GM12878 (cell line): Measurements from ENCODE around the gene AKT1. TPM values are rescaled to one million over a fixed set of nuclear protein-coding genes. Genes with fewer than 3 reads are reported as not detected.

Experiments
- CHD1 ChIP-seq: IDR thresholded peaks from 2 replicates; pipeline ENCODE4 v1.6.1; 2012; ENCODE audit warnings: low read depth, low read length, improper control_type of control experiment
- EP300 ChIP-seq, 2 experiments: fragments of 150-350 bp in 1 of 2; IDR thresholded peaks; 2 replicates each; pipeline ENCODE4 v1.6.1; 2011 to 2012; ENCODE audit warnings: low read depth in 2 of 2, low read length in 2 of 2, borderline replicate concordance in 1 of 2, improper control_type of control experiment in 1 of 2, inconsistent platforms in 1 of 2; ENCODE audit not compliant: control insufficient read depth in 1 of 2
- EZH2 ChIP-seq: IDR thresholded peaks from 2 replicates; pipeline ENCODE4 v1.6.1; 2012; ENCODE audit warnings: low read depth, mild to moderate bottlenecking, control low read depth, inconsistent platforms, low read length, borderline replicate concordance; ENCODE audit not compliant: control insufficient read depth
- HDAC6 ChIP-seq: fragments of 200-600 bp; sonication (generic); IDR thresholded peaks from one replicate; pipeline ENCODE4 v1.8.0; 2017; ENCODE audit warnings: antibody characterized with exemption; ENCODE audit not compliant: unreplicated experiment
- IKZF1 ChIP-seq: fragments of 450-650 bp; conservative IDR thresholded peaks from 2 replicates; pipeline ENCODE4 v1.6.1; 2017; ENCODE audit warnings: antibody characterized with exemption, mild to moderate bottlenecking
- MYB ChIP-seq: fragments of 150-350 bp; IDR thresholded peaks from 2 replicates; pipeline ENCODE4 v1.6.1; 2014; ENCODE audit warnings: mild to moderate bottlenecking, low read depth, low read length, borderline replicate concordance
- NFYA ChIP-seq: IDR thresholded peaks from 2 replicates; pipeline ENCODE4 v1.6.1; 2011; ENCODE audit warnings: low read depth, mild to moderate bottlenecking, low read length, improper control_type of control experiment, borderline replicate concordance
- NFYB ChIP-seq: IDR thresholded peaks from 2 replicates; pipeline ENCODE4 v1.6.1; 2011; ENCODE audit warnings: low read depth, mild to moderate bottlenecking, low read length, improper control_type of control experiment, moderate library complexity; ENCODE audit not compliant: insufficient read depth
- NR2C2 ChIP-seq: IDR thresholded peaks from 2 replicates; pipeline ENCODE4 v1.6.1; 2011; ENCODE audit warnings: borderline replicate concordance, low read depth; ENCODE audit not compliant: control insufficient read depth, insufficient read length
- PML ChIP-seq: IDR thresholded peaks from 2 replicates; pipeline ENCODE4 v1.6.1; 2012; ENCODE audit warnings: low read length, inconsistent platforms
- POLR2A ChIP-seq: IDR thresholded peaks from 2 replicates; pipeline ENCODE4 v1.6.1; 2011; ENCODE audit warnings: low read depth, mild to moderate bottlenecking, low read length
- POU2F2 ChIP-seq: IDR thresholded peaks from 3 replicates; pipeline ENCODE4 v1.6.1; 2011; ENCODE audit warnings: low read depth, mild to moderate bottlenecking, low read length, borderline replicate concordance
- RB1 ChIP-seq: fragments of 450-650 bp; formaldehyde crosslinking; IDR thresholded peaks from 2 replicates; pipeline ENCODE4 v1.6.1; 2017; ENCODE audit warnings: mild to moderate bottlenecking, borderline replicate concordance
- RFX5 ChIP-seq: IDR thresholded peaks from 2 replicates; pipeline ENCODE4 v1.6.1; 2011; ENCODE audit warnings: low read depth, low read length, improper control_type of control experiment
- RUNX3 ChIP-seq: IDR thresholded peaks from 2 replicates; pipeline ENCODE4 v1.6.1; 2012; ENCODE audit warnings: low read length, inconsistent platforms
- SMAD5 ChIP-seq: IDR thresholded peaks from 2 replicates; pipeline ENCODE4 v1.6.1; 2016; ENCODE audit warnings: antibody characterized with exemption, low read depth
- TCF12 ChIP-seq: IDR thresholded peaks from 2 replicates; pipeline ENCODE4 v1.6.1; 2011; ENCODE audit warnings: low read depth, mild to moderate bottlenecking, low read length
- TCF3 ChIP-seq: IDR thresholded peaks from 2 replicates; pipeline ENCODE4 v1.6.1; 2012; ENCODE audit warnings: low read depth, mild to moderate bottlenecking, low read length, borderline replicate concordance; ENCODE audit not compliant: insufficient read depth
- ZBED1 ChIP-seq: IDR thresholded peaks from 2 replicates; pipeline ENCODE4 v1.6.1; 2016; ENCODE audit warnings: borderline replicate concordance
- ZNF207 ChIP-seq: fragments of 450-650 bp; IDR thresholded peaks from 2 replicates; pipeline ENCODE4 v1.6.1; 2014; ENCODE audit warnings: antibody characterized with exemption, mild to moderate bottlenecking, borderline replicate concordance
- ZNF274 ChIP-seq: IDR thresholded peaks from one replicate; pipeline ENCODE4 v1.8.0; 2011; ENCODE audit not compliant: insufficient read length, insufficient read depth
- polyA plus RNA-seq, 11 experiments: library from polyadenylated mRNA; depleted of rRNA in 4 of 11; unstranded in 6 of 11; stranded (reverse) in 5 of 11; fragments of >200 nt; fragmentation: Nextera tagmentation in 4 of 11; fragmentation: Illumina TruSeq in 1 of 11; extraction: Ambion mirVana in 4 of 11; extraction: Trizol in 1 of 11; gene quantifications; 1 replicate in 1 of 11; 2 replicates in 10 of 11; pipeline versions ENCODE4 v1.2.1 to v1.2.3, GENCODE V29; 2011 to 2016; ENCODE audit warnings: inconsistent platforms in 2 of 11, missing spikeins in 2 of 11, low read depth in 1 of 11
- total RNA-seq, 4 experiments: library from RNA; depleted of rRNA in 3 of 4; stranded (reverse); fragments of >200 nt in 3 of 4; fragmentation: Illumina TruSeq in 1 of 4; extraction: Trizol in 1 of 4; gene quantifications; 2 replicates each; pipeline versions ENCODE4 v1.2.1 to v1.2.3, GENCODE V29; 2013 to 2021
- TF ChIP-seq, protein P1 (sequence below): IDR thresholded peaks from 2 replicates; pipeline ENCODE4 v1.6.1; 2011; ENCODE audit warnings: borderline replicate concordance, low read depth, mild to moderate bottlenecking, moderate library complexity, mixed read lengths, low read length; ENCODE audit not compliant: insufficient read depth; ENCODE audit errors: extremely low read length
- TF ChIP-seq, protein P2 (sequence below): fragments of 450-650 bp; IDR thresholded peaks from 2 replicates; pipeline ENCODE4 v1.6.1; 2016; ENCODE audit warnings: mild to moderate bottlenecking
- TF ChIP-seq, protein P3 (sequence below): IDR thresholded peaks from 2 replicates; pipeline ENCODE4 v1.6.1; 2011; ENCODE audit warnings: low read depth, mild to moderate bottlenecking, low read length, moderate library complexity, borderline replicate concordance; ENCODE audit errors: extremely low read depth

Gene AKT1
- total and polyA plus RNA-seq, 10 of the 15 experiments (the other 5 are each of a cell fraction or from before 2014, with no cell fraction given), result 0.63 to 110 (median 58.9) TPM

DNA sequence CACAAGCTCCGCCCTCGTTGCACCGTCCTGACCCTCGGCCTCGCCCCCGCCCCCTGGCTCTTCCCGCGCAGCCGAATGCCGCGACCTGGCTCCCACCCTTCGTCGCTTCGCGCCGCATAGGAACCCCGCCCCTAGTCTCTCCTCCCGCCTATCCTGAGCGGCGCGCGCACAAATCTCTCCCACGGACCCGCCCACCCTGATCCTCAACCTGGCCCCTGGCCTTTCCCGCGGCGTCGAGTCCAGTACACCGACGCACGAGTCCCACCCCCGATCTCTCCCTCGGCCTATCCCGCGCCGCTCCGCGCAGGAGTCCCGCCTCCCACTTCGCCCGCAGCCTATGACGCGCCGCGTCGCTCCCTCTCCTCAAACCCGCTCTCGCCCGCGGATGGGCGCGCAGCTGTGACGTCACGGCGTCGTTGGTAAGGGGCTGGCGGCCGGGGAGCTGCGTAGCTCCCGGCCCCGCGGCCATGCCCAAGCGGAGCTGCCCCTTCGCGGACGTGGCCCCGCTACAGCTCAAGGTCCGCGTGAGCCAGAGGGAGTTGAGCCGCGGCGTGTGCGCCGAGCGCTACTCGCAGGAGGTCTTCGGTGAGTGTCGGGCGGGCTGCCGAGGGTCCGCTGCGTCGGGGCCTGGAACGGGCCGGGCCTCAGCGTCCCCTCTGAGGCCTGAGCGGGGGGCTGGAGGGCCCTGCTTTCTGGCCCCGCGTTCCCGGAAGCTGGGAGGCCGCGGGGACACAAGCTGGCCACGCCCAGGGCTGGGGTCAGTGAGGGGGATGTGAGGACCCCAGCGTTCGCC lies 42.6 kb downstream of the AKT1 start, which contains the start of gene SIVA1 (continued):
- TF ChIP-seq, protein P1, sequence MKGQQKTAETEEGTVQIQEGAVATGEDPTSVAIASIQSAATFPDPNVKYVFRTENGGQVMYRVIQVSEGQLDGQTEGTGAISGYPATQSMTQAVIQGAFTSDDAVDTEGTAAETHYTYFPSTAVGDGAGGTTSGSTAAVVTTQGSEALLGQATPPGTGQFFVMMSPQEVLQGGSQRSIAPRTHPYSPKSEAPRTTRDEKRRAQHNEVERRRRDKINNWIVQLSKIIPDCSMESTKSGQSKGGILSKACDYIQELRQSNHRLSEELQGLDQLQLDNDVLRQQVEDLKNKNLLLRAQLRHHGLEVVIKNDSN, result no peak
- no peak for TF ChIP-seq NR2C2
- TF ChIP-seq TCF3, result no peak
- 0 out of 2 replicates have a peak, but pooled peaks have one; percentile 35 for TF ChIP-seq TCF12
- no peak for TF ChIP-seq ZNF274
- TF ChIP-seq EZH2, result no peak
- TF ChIP-seq ZBED1, result no peak
- peak; percentile 98 for TF ChIP-seq POLR2A
- TF ChIP-seq, protein P2, sequence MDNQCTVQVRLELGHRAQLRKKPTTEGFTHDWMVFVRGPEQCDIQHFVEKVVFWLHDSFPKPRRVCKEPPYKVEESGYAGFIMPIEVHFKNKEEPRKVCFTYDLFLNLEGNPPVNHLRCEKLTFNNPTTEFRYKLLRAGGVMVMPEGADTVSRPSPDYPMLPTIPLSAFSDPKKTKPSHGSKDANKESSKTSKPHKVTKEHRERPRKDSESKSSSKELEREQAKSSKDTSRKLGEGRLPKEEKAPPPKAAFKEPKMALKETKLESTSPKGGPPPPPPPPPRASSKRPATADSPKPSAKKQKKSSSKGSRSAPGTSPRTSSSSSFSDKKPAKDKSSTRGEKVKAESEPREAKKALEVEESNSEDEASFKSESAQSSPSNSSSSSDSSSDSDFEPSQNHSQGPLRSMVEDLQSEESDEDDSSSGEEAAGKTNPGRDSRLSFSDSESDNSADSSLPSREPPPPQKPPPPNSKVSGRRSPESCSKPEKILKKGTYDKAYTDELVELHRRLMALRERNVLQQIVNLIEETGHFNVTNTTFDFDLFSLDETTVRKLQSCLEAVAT, result no peak
- TF ChIP-seq IKZF1, result no peak; the same call in none of the 2 replicates
- peak; percentile 79 for TF ChIP-seq NFYB
- TF ChIP-seq HDAC6, result no peak
- no peak for TF ChIP-seq SMAD5
- TF ChIP-seq PML, result no peak; the same call in 1 of the 2 replicates
- TF ChIP-seq POU2F2, result 0 out of 3 replicates have a peak, but pooled peaks have one; percentile 59
- TF ChIP-seq ZNF207, result peak; percentile 78
- TF ChIP-seq MYB, result no peak
- no peak; the same call in 1 of the 2 replicates for TF ChIP-seq RB1
- TF ChIP-seq, protein P3, sequence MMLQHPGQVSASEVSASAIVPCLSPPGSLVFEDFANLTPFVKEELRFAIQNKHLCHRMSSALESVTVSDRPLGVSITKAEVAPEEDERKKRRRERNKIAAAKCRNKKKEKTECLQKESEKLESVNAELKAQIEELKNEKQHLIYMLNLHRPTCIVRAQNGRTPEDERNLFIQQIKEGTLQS, result peak; percentile 36; the same call in 1 of the 2 replicates
- TF ChIP-seq RUNX3, result 0 out of 2 replicates have a peak, but pooled peaks have one; percentile 26
- peak; percentile 69 for TF ChIP-seq RFX5
- no peak for TF ChIP-seq NFYA
- TF ChIP-seq EP300 (IDR thresholded peaks at IDR 0.05; ENCODE audit: borderline replicate concordance in 1 of 2, control insufficient read depth in 1 of 2, low read depth in 2 of 2, low read length in 2 of 2), result no peak
- TF ChIP-seq CHD1, result no peak
